ENCODE measurements around the gene PTTG2.
"Not testable (repeated sequence)": the region's sequence is repeated elsewhere in the genome, so short reads cannot be mapped to it uniquely, and the experiment has no call there.

Gene PTTG2

DNA sequence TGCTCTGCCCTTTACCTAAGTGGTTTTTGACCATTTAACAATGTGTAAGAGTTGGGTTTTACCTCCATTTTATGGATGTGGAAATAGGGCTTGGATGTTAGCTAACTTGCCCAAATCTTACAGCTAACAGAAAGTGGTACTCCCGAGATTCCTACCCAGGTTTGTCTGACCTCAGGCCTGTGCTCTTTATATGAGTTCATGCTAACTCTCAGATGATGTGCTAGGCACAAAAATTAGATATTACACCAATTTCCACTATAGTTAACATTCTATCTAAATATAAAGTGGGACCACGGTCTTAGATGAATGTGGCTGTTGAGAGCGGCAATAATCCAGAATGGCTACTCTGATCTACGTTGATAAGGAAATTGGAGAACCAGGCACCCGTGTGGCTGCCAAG is at the start of gene PTTG2:
TSS of gene PTTG2 (plus strand) at position 301 of the 400 bp plus-strand sequence. CDS start at position 338, 37 bp downstream.
- no peak for DNase-seq (ENCODE audit: low read depth in 2 of 2)

DNA sequence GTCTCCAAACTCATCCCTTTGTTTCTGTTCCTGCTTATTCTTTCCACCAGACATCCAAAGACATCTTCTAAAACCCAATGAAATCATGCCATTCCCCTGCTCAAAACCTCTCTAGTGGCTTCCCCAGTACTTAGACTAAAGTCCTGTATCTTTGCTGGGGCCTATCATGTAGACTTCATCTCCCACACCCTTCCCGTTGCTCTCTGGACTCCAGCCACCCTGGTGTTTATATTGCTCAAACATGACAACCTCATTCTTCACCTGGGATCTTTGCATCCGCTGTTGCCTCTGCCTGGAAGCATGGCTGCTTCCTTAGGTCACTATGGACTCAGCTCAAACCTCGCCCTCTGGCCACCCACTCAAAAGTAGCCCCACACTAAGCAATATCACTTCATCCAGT is 45.7 kb upstream of the PTTG2 start:
- no peak for DNase-seq (ENCODE audit: low read depth in 2 of 2)

DNA sequence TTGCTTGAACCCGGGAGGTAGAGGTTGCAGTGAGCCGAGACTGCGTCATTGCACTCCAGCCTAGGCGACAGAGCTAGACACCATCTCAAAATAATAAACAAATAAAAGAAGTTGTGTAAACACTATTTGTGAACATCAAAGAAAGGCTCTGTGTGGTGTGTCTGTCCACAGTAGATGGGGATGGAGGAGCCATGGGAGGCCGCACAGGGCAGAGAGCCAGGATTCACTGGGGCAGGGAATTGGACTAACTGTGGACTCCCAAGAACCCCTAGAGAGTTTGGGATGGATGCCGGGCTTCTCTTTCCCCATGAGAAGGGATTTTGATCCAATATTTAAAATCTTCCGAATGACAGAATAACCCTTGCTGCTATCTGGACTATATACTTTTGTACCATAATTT is 42.8 kb upstream of the PTTG2 start:
- DNase-seq (ENCODE audit: low read depth in 2 of 2): no peak

DNA sequence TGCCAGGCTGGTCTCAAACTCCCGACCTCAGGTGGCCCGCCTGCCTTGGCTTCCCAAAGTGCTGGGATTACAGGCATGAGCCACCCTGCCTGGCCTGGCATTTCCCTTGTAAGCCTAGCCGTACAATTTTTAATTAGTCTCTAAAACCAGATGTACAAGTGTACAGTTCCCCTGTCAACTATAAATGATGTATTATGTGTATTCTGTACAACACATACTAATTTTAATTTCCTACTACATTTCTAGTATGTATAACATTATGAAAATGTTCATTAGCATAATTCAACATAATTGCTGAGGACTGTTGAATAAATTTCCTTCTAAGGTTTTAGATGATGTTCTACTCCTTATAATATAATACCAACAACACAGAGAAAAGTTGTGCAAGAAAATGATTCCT is 41.5 kb upstream of the PTTG2 start:
- DNase-seq (ENCODE audit: low read depth in 2 of 2): no peak

DNA sequence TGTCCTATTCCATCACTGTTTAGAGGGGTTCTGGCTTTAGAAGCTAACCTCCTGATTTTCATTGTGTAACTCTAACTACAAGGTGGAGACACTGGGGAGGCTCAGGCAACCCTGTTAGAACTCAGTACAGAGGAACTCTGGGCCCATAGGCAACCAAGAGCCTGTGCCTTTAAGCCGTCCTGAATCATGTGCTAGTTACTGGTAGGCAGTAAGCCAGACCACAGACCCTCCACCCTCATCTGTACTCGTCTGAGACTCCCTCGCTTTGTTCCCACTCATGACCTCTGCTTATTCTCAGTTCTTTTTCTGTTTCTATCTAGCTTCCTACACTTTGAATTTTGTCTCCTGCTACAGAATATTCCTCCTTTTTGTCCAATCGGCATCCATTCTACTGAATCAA is 37.9 kb upstream of the PTTG2 start:
- peak in 1 of 2 experiments; percentile 18 for DNase-seq (ENCODE audit: low read depth in 2 of 2)

DNA sequence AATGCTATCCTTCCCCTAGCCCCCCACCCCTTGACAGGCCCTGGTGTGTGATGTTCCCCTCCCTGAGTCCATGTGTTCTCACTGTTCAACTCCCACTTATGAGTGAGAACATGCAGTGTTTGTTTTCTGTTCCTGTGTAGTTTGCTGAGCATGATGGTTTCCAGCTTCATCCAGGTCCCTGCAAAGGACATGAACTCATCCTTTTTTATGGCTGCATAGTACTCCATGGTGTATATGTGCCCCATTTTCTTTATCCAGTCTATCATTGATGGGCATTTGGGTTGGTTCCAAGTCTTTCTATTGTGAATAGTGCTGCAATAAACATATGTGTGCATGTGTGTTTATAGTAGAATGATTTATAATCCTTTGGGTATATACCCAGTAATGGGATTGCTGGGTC is 37.1 kb upstream of the PTTG2 start:
- not testable (repeated sequence) for DNase-seq (ENCODE audit: low read depth in 2 of 2)

DNA sequence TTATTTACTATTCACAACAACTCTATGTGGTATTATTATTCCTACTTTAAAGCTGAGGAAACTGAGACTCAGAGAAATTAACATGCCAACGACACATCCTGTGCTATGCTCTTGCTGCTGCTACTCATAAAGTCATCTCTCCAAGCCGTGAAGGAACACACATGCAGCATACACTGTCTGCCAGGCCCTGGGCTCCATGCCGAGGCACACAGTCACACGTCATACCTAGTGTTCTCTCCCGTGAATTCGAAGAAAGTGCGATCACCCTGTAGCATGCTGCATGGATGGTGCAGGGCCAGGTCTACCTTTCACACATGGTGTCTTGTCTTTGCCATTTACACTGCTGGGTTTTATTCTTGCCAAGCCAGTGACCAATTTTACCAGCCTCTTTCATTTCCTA is 35.3 kb upstream of the PTTG2 start:
- no peak for DNase-seq (ENCODE audit: low read depth in 2 of 2)

DNA sequence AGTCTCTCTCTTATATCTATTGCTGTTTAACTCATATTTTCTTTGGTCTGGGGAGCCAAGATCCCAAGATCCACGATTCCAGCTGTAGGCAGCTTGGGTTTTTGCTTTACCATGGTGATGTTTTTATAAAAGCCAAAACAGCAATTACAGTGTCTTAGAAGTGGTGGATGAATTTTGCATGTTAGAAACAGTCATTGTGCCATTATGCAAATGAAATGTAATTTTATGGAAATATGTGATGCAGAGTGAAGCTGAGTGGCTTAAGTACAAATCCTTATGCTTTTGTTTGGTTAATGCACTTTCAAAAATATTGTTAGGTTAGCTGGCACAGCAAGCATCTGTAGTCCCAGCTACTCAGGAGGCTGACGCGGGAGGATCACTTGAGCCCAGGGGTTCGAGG is 32.8 kb upstream of the PTTG2 start:
- DNase-seq (ENCODE audit: low read depth in 2 of 2): no peak

DNA sequence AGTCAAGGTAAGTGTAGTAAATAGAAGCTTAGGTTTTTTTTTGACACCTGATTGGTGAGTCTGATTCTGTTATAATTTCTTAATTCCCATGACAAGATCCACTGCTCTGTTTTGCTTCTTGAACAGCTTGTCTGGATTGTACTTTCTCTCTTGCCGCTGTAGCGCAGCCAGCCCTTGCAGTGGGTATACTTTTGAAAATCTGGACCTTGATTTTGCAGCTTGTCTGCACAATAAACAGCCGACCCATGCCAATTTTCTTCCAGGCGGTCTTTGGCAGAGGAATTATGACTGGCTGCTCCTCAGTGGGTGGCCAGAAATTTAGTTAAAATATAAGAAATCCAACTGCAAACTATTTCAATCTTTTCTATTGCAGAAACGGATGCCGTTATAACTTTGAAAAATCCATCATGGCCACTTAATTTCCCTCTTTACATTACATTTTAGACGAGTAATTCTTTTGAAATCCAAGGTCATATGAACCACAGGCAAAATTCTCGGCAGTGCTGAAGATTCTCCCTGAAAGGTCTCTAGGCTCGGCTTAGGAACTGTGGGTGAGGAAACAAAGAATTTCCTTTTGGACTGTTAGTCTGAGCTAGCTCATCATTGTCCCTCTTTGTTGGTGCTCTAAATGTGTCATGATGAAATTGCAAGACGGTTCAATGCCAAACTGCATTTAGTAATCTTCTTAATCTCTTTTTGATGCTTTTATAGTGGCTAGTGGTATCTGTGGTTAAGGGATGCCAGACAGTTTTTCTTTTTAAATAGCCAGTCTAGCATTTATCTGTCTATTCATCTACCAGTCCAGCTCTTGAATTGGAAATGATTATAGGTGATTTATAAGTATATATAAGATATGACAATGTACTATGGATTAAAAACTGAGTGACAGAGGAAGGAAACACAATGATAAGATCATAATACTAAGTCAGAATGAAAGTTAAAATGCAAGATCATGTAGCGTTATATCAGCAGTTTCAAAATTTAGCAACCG is 31.5 kb upstream of the PTTG2 start:
- DNase-seq (ENCODE audit: low read depth in 2 of 2): no peak

DNA sequence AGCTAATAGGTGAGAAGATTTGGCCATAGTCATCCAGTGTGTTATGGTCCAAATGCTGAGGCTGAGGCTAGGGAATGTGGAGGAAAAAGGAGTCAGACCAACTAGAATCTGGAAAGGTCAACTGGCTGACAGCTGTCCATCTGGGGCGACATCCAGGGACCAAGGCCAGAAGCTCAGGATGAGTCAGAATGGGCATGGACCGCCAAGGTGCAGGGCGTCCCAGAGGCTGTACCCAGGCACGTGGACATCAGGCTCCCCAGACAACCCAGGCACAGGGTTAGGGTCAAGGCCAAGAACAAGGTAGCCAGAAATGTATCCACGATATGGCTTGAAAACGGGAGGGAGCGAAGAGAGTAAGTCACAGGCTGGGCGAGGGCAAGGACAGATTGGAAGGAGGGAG is 26.1 kb upstream of the PTTG2 start:
- no peak for DNase-seq (ENCODE audit: low read depth in 2 of 2)

DNA sequence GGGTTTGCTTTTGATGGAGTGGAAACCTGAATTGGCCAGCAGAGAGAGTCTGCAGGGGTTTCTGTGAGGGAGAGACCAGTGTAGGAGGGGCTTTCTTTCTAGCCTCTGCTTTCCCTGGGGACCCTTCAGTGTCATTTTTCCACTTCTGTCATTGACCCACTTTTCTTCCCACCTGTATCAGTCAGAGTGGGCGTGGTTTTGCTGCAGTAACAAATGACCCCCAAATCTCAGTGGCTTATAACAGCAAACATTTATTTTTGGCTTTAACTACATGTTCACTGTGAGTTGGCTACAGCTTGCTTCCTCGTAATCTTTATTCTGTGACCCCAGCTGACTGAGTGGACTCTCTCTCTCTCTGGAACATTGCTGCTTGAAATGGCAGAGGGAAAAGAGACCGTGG is 25.6 kb upstream of the PTTG2 start:
- no peak for DNase-seq (ENCODE audit: low read depth in 2 of 2)

DNA sequence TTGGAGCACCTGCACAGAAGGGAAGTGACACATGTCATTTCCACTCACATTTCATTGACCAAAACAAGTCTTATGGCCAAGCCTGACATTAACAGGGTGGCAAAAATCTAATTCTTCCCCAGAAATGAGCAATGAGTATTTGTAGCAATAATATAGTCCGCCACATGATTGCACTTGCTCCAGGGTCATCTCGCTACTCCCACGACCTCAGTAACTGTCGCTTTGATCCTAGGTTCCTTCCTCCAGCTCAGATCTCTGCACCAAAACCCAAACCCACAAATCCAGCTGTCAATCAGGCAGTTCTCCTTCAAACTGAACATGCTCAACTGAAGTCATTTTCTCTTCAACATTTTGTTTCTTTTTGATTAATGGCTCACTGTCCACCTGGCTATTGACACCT is 25.2 kb upstream of the PTTG2 start:
- no peak for DNase-seq (ENCODE audit: low read depth in 2 of 2)

DNA sequence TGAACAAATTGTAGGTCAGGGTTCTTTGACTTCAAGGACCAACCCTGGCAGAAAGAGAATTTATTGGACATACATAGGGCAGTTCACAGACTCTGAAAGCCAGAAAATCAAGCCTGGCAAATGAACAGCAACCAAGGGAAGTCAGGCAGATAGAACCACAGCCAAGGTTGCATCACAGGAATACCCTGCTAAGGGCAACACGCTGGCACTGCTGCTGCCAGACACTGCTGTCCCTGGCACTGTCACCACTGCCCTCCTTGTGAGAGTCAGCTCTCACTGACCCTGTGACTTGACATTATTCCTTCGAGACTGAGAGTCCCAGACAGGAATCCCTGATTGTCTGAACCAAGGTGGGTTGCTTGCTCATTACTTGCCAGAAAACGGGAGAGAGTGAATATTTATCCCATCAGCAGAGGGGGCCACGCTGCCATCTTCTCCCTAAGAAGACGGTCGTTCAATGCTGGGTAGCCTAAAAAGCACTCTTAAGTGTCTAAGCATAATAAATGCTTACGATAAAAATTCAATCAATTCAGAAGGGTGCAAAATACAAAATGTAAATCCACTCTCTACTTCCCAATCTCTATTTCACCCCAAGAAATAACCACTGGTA is 23.2 kb upstream of the PTTG2 start:
- no peak for DNase-seq (ENCODE audit: low read depth in 2 of 2)

DNA sequence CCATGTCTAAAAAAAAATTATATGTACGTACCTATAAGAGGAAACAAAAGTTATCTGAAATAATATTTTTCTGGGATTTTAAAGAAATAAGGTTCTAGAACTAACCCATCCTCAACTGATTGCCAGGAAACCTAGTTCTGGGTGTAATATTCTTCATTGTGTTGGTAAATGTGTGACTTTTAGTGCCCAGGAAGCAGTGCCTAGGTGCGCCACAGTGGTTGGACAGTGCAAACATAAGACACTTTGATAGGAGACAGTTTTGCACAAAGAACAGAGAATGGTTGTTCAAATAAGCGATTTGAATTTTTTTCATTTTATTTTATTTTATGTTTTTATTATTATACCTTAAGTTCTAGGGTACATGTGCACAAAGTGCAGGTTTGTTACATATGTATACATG is 22.0 kb upstream of the PTTG2 start:
- DNase-seq (ENCODE audit: low read depth in 2 of 2): no peak

DNA sequence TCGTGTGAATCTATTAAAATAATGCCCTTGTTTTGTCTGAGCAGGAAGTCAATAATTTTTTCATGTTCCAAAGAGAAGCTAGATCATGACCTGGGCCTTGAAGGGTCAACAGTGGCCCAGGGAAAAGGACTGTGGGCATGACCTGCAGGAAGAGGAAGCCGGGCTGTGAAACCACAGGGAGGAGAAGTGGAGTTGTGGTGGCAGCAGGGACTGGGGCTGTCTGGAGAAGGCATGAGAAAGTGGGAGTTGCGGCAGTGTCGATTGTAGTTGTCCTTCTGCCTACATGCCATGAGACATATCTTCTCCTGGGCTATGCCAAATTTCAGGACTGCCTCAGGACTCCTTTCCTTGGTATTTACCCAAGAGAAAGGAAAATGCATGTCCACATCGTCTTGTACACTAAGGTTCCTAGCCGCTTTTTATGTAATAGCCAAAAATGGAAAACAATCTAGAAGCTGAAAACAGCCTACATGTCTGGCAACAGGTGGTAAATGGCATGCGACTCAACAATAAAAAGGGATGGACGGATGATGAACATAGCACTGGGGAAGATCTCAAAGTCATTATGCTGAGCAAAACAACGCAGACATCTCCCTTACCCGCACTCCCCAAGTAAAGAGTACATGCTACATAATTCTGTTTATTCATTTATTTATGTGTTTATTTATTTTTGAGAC is 13.6 kb upstream of the PTTG2 start:
- DNase-seq (ENCODE audit: low read depth in 2 of 2): no peak

DNA sequence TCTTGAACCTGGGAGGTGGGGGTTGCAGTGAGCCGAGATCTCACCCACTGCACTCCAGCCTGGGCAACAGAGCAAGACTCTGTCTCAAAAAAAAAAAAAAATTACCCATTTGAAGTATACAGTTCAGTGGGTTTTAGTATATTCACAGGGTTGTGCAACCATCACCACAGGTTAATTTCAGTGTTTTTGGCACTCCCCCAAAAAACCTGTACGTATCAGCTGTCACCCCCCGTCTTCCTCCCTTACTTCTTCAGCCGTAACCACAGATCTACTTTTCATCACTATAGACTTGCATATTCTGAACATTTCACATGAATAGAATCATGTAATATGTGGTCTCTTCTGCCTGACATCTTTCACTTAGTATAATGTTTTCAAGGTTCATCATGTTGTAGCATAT is 11.7 kb upstream of the PTTG2 start:
- DNase-seq (ENCODE audit: low read depth in 2 of 2): no peak

DNA sequence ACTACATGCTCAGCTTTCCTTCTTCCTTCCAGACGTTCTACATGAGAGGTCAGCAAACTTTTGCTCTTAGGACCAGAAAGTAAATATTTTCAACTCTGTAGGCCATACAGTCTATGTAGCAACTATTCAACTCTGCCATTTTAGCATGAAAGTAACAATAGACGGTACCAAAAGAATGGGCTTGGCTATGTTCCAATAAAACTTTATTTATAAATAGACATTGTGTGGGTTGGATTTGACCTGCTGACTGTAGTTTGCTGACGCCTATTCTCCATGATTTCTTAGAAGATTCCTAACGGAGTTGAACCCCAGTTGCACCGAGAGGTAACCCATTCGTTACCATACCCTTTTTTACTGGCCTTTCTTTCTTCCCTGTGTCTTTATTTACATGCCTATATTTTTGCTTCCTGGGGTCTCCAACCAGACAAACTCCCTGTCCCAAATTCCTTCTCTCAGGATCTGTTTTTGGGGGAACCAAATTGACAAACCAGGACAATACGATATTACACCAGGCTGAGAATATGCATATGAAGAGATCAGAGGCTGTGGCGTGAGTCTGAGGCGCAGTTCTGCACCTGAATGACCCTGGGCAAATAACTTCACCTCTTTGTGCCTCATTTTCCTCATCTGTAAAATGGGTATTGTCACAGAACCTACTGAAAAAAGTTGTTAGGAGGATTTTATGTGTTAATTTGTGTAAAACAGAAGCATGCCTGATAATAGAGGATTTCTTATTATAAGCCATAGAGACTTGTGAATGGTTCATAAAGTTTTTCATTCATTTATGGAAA is 10.4 kb upstream of the PTTG2 start:
- no peak for DNase-seq (ENCODE audit: low read depth in 2 of 2)

DNA sequence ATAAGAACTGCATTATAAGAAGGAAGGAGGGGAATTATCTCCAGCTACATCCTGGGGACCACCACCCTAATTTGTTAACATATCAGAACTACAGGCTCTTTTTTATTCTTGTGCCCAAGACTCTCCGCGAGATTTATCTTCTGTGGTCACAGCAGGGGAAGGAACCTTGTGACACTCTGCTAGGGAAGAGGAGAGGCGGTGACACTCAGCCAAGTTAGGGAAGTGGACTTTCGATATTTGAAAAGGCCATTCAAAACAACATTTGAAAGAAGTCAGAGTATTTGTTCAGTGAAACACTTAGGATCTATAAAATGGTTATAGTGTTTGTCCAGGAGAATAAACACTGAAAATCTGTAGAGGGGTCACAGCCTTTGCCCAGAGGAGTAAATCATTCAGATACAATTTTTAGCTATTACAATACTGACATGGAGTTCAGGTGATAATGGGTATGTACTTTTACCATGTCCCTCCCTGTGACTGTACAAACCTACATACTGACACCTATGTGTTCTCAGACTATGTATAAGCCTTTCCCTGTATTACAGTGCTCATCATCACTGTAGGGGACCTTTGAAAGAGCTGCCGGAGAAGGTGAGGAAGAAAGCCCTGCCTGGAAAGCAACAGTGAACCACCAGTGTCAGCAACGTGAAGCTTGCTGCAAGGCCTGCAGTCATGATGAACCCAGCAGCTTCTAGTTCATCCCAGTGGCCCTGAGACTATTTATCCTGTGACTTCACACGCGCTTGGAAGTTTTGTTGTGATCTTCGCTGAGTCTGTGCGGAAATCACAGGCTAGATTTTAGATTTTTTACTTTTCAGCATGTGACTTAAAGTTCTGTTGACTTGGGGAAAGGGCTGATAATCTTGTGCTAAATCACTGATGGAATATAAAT is 8.5 kb upstream of the PTTG2 start:
- no peak for DNase-seq (ENCODE audit: low read depth in 2 of 2)

DNA sequence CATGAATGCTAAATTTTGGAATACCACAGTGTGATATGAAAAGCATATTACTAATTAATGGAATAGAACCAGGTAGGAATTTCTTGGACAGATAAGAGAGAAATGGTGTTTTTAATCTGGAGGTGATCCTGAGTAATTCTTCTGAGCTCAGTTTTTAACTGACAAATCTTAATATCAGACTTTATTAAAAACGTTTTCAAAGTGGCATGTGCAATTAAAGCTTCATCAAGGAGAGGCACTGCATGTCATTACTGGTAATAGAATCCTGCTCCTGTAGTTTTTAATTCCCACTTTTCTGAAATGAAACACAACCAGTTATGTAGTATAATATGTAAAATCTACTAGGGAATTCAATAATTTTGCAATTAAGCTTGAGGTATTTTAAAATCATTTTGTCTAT is 7.0 kb upstream of the PTTG2 start:
- no peak for DNase-seq (ENCODE audit: low read depth in 2 of 2)

DNA sequence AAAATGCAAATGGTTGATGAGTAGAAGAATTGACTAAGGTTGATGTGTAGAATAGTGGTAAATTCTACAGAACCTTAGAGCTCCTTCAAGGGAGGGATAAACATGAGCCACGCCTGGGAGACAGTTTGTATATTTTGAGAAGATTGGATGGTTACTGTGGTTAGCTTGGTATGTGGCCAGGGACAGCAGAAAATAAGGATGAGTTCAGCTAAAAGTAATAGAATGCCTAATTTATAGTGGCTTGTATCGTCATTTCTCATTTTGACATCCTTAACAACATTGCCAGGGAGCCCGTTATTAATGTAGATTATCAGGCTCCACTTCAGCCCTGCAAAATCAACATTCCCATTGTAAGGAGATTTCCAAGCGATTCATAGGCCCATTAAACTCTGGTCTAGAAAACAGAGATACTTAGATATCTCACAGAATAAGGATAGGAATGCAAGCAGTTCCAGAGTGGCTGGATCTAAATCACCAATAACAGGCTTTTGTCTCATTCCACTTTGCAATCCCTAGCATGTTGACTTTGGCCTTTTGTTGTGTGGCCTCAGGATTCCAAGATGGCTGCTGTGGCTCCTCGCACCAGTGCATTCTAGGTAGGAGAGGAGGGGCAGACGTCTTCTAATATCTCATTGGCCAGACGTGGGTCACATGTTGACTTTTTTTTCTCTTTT is 6.4 kb upstream of the PTTG2 start:
- peak in 1 of 2 experiments; percentile 39 for DNase-seq (ENCODE audit: low read depth in 2 of 2)

Measured in fibroblast of skin of left quadriceps (primary cell).